Stomach (tissue), 9 donors: ENCODE data around the gene CAB39L. TPM values are rescaled to one million over a fixed set of nuclear protein-coding genes. Genes with fewer than 3 reads are reported as not detected.

ENCODE experiments used
- DNase-seq, 2 donors: peaks; one replicate each; pipeline versions ENCODE4 v3.0.0 to v3.0.0-alpha.2; 2013 to 2019
- H3K27ac ChIP-seq, 5 donors: fragments of 200-600 bp in 4 of 5; sonication (generic) in 4 of 5; one replicate each; pipeline ENCODE4 v1.5.1; 2013 to 2019; ENCODE audit warnings: mild to moderate bottlenecking in 1 of 5, moderate library complexity in 1 of 5
- H3K27me3 ChIP-seq, 3 donors: fragments of 200-600 bp; sonication (generic); one replicate each; pipeline ENCODE4 v1.5.1; 2017 to 2019; ENCODE audit warnings: mixed run types in 1 of 3
- H3K36me3 ChIP-seq, 4 donors: fragments of 200-600 bp; sonication (generic); 1 replicate in 3 of 4; 2 replicates in 1 of 4; pipeline ENCODE4 v1.5.1; 2016 to 2019
- H3K4me1 ChIP-seq, 4 donors: fragments of 200-600 bp; sonication (generic); one replicate each; pipeline ENCODE4 v1.5.1; 2016 to 2019
- H3K4me3 ChIP-seq, 4 donors: fragments of 200-600 bp; sonication (generic) in 3 of 4; one replicate each; pipeline ENCODE4 v1.5.1; 2016 to 2019; ENCODE audit warnings: mild to moderate bottlenecking in 1 of 4
- H3K9me3 ChIP-seq, 4 donors: fragments of 200-600 bp; sonication (generic); one replicate each; pipeline ENCODE4 v1.5.1; 2016 to 2019
- CTCF ChIP-seq, 7 experiments: fragments of 450-650 bp in 4 of 7; fragments of 200-600 bp in 3 of 7; sonication (generic) in 3 of 7; IDR thresholded peaks; one replicate each; pipeline ENCODE4 v1.5.1; 2016 to 2019; ENCODE audit warnings: antibody characterized with exemption in 7 of 7, control low read depth in 2 of 7, mild to moderate bottlenecking in 1 of 7
- EP300 ChIP-seq: sonication (generic); formaldehyde crosslinking; IDR thresholded peaks from one replicate; pipeline ENCODE4 v1.6.1; 2017; ENCODE audit warnings: antibody characterized with exemption
- POLR2A ChIP-seq, 4 donors: fragments of 450-650 bp; IDR thresholded peaks; one replicate each; pipeline ENCODE4 v1.6.1; 2016; ENCODE audit warnings: antibody characterized with exemption in 4 of 4, control low read depth in 2 of 4, mild to moderate bottlenecking in 1 of 4, moderate library complexity in 1 of 4
- POLR2AphosphoS5 ChIP-seq, 3 donors: sonication (generic); formaldehyde crosslinking; IDR thresholded peaks; one replicate each; pipeline ENCODE4 v1.6.1; 2016; ENCODE audit warnings: antibody characterized with exemption in 3 of 3
- WGBS, 5 donors: extraction: QIAGEN DNeasy Blood & Tissue Kit in 3 of 5; methylation state at CpG; one replicate each; pipeline versions ENCODE4 v1.1.5 to v1.1.7; 2013 to 2018; 5-methylcytosine and 5-hydroxymethylcytosine counted together
- intact Hi-C: fragments of 100-400 bp; cut with DNase I; formaldehyde crosslinking; loops from one replicate; pipeline ENCODE4 v1.15.1; 2023; ENCODE audit warnings: low total_unique reads
- polyA plus RNA-seq, 3 donors: library from polyadenylated mRNA; stranded (reverse); fragments of 200-250 nt; gene quantifications; one replicate each; pipeline ENCODE4 v1.2.3, GENCODE V29; 2013
- total RNA-seq, 5 donors: library from RNA; depleted of rRNA; stranded (reverse); fragments of >200 nt; gene quantifications; one replicate each; pipeline versions ENCODE4 v1.1.0 to v1.2.3, GENCODE V29; 2014 to 2016
- donor health status: healthy with polysubstance abuse.
- donor health status: Bipolar disorder and iron deficiency.
- donor health status: healthy.

Gene CAB39L
- total and polyA plus RNA-seq, 8 donors: 11.4 to 61.6 (median 33.0) TPM

GRCh38 chr13:49348751-49349150, 95.1 kb downstream of the CAB39L start:
- WGBS, 5 donors: 86 to 90% (median 88%) methylated on average over 7 of the region's 7 CpGs
- intact Hi-C loops: no loop called here
- Histone ChIP-seq H3K27ac (no peak overlapping the region), H3K9me3 (no peaks in the 10 kb centered on the region), H3K4me1 (peaks cover 0 to 17% (median 5%) of the 10 kb centered on the region in 4 donors), H3K36me3 (peaks cover 0 to 26% (median 12%) of the 10 kb centered on the region in 4 donors), H3K27me3 (no peaks in the 10 kb centered on the region), H3K4me3 (no peak overlapping the region)
- TF ChIP-seq EP300: no peak
- TF ChIP-seq POLR2A (IDR thresholded peaks at IDR 0.05): no peak
- TF ChIP-seq POLR2AphosphoS5 (IDR thresholded peaks at IDR 0.05): no peak
- TF ChIP-seq CTCF (IDR thresholded peaks at IDR 0.05): no peak
- no peak for DNase-seq

- Histone ChIP-seq H3K4me1 (peaks cover 0 to 17% (median 4%) of the 10 kb centered on the region in 4 donors), H3K27me3 (no peaks in the 10 kb centered on the region), H3K4me3 (no peak overlapping the region), H3K27ac (no peak overlapping the region), H3K9me3 (no peaks in the 10 kb centered on the region), H3K36me3 (peaks cover 0 to 36% (median 15%) of the 10 kb centered on the region in 4 donors)
- WGBS, 5 donors: 91 to 97% (median 95%) methylated on average over 23 of the region's 23 CpGs
- no peak for TF ChIP-seq CTCF (IDR thresholded peaks at IDR 0.05)
- DNase-seq: no peak
- intact Hi-C loops: no loop called here
These were observed 96.0 kb downstream of the CAB39L start for GRCh38 chr13:49347650-49348385.

- 70 to 93% (median 88%) methylated on average over 5 of the region's 5 CpGs for WGBS, 5 donors
- Histone ChIP-seq H3K4me3 (no peak overlapping the region), H3K27me3 (no peaks in the 10 kb centered on the region), H3K4me1 (peaks cover 0 to 8% (median 1%) of the 10 kb centered on the region in 4 donors), H3K27ac (no peak overlapping the region), H3K9me3 (no peaks in the 10 kb centered on the region), H3K36me3 (peaks cover 0 to 42% (median 15%) of the 10 kb centered on the region in 4 donors)
- intact Hi-C loops: no loop called here
- no peak for TF ChIP-seq POLR2A (IDR thresholded peaks at IDR 0.05)
- no peak for TF ChIP-seq POLR2AphosphoS5 (IDR thresholded peaks at IDR 0.05)
- TF ChIP-seq EP300: no peak
- TF ChIP-seq CTCF (IDR thresholded peaks at IDR 0.05): no peak
- no peak for DNase-seq
These were observed 97.4 kb downstream of the CAB39L start for GRCh38 chr13:49346460-49346859.

GRCh38 chr13:49343731-49344130, 100.1 kb downstream of the CAB39L start:
- Histone ChIP-seq H3K4me1 (no peaks in the 10 kb centered on the region), H3K27me3 (no peaks in the 10 kb centered on the region), H3K36me3 (peaks cover 0 to 54% (median 19%) of the 10 kb centered on the region in 4 donors), H3K9me3 (no peaks in the 10 kb centered on the region), H3K4me3 (no peak overlapping the region), H3K27ac (no peak overlapping the region)
- TF ChIP-seq POLR2AphosphoS5 (IDR thresholded peaks at IDR 0.05) (no peak), POLR2A (IDR thresholded peaks at IDR 0.05) (no peak), EP300 (no peak), CTCF (IDR thresholded peaks at IDR 0.05) (no peak)
- intact Hi-C loops: no loop called here
- WGBS, 5 donors: 25 to 70% (median 60%) methylated on average over 2 of the region's 2 CpGs
- DNase-seq: no peak
